H1 (cell line): ENCODE measurements around the gene MED1. TPM values are rescaled to one million over a fixed set of nuclear protein-coding genes. Genes with fewer than 3 reads are reported as not detected.

Experiments used
- CTCF ChIA-PET: fragments of 300-600 bp; sonication (Branson Sonifier 250); formaldehyde crosslinking; loops from one replicate; lab custom pipeline; 2021; ENCODE audit not compliant: partially characterized antibody; lab: Charles Lee
- POLR2A ChIA-PET: fragments of 300-600 bp; sonication (Branson Sonifier 250); formaldehyde crosslinking; loops from one replicate; lab custom pipeline; 2021; ENCODE audit warnings: inconsistent platforms; ENCODE audit not compliant: partially characterized antibody; lab: Charles Lee
- DNase-seq, 2 experiments: peaks; one replicate each; pipeline versions ENCODE4 v3.0.0 to v3.0.0-alpha.2; 2010 to 2022; ENCODE audit warnings: low spot score in 2 of 2, low read depth in 1 of 2, mixed read lengths in 1 of 2
- FAIRE-seq: peaks from 2 replicates; lab custom pipeline; 2011; peaks lifted over from hg19 to GRCh38; lab: Jason Lieb, UNC
- H2AFZ ChIP-seq: 2 replicates; pipeline ENCODE4 v1.8.1; 2012; ENCODE audit warnings: low read length, inconsistent platforms
- H2AK5ac ChIP-seq: 2 replicates; pipeline ENCODE4 v1.6.1; 2013; ENCODE audit warnings: low read depth, low read length
- H2BK120ac ChIP-seq: replicated peaks from 2 replicates; pipeline ENCODE3; 2013; ENCODE audit warnings: low read depth, low read length, inconsistent platforms
- H2BK12ac ChIP-seq: 2 replicates; pipeline ENCODE4 v1.6.1; 2013; ENCODE audit warnings: low read depth, low read length
- H2BK15ac ChIP-seq: 2 replicates; pipeline ENCODE4 v1.6.1; 2013; ENCODE audit warnings: low read length
- H2BK20ac ChIP-seq: 2 replicates; pipeline ENCODE4 v1.6.1; 2013; ENCODE audit warnings: low read length
- H2BK5ac ChIP-seq: 2 replicates; pipeline ENCODE4 v1.6.1; 2013; ENCODE audit warnings: low read depth, low read length
- H3K14ac ChIP-seq: 2 replicates; pipeline ENCODE4 v1.6.1; 2013; ENCODE audit warnings: inconsistent platforms; ENCODE audit not compliant: insufficient read length
- H3K18ac ChIP-seq: 2 replicates; pipeline ENCODE4 v1.6.1; 2013; ENCODE audit warnings: low read length; ENCODE audit errors: extremely low read depth
- H3K23ac ChIP-seq: 2 replicates; pipeline ENCODE4 v1.6.1; 2013; ENCODE audit warnings: inconsistent platforms; ENCODE audit not compliant: insufficient read length
- H3K23me2 ChIP-seq: 2 replicates; pipeline ENCODE4 v1.6.1; 2013; ENCODE audit warnings: low read depth, low read length
- H3K27ac ChIP-seq: 2 replicates; pipeline ENCODE4 v1.6.1; 2011; ENCODE audit warnings: low read depth, low read length, inconsistent platforms
- H3K27me3 ChIP-seq, 4 experiments: replicated peaks in 1 of 4; 1 replicate in 1 of 4; 2 replicates in 3 of 4; pipeline versions ENCODE4 v1.6.1 to v1.8.1; 2011 to 2013; ENCODE audit warnings: low read length in 3 of 4, mild to moderate bottlenecking in 3 of 4, inconsistent platforms in 2 of 4, mixed read lengths in 2 of 4, moderate library complexity in 1 of 4; ENCODE audit not compliant: control insufficient read depth in 3 of 4, insufficient read depth in 3 of 4; ENCODE audit errors: extremely low read depth in 1 of 4
- H3K36me3 ChIP-seq, 4 experiments: 2 replicates each; pipeline versions ENCODE4 v1.6.1 to v1.8.1; 2011 to 2013; ENCODE audit warnings: mild to moderate bottlenecking in 4 of 4, low read length in 3 of 4, moderate library complexity in 2 of 4, control low read depth in 1 of 4, inconsistent platforms in 1 of 4; ENCODE audit not compliant: insufficient read depth in 4 of 4, control insufficient read depth in 2 of 4
- H3K4ac ChIP-seq: replicated peaks from 2 replicates; pipeline ENCODE3; 2013; ENCODE audit warnings: low read length, low read depth, mixed read lengths, inconsistent platforms; ENCODE audit not compliant: insufficient read length
- H3K4me1 ChIP-seq, 4 experiments: replicated peaks in 1 of 4; 1 replicate in 1 of 4; 2 replicates in 3 of 4; pipeline versions ENCODE4 v1.6.1 to v1.8.1; 2011 to 2013; ENCODE audit warnings: low read length in 3 of 4, inconsistent platforms in 2 of 4, mixed read lengths in 1 of 4; ENCODE audit not compliant: insufficient read depth in 4 of 4, control insufficient read depth in 3 of 4
- H3K4me2 ChIP-seq, 2 experiments: 2 replicates each; pipeline versions ENCODE4 v1.6.1 to v1.8.1; 2011 to 2013; ENCODE audit warnings: low read depth in 2 of 2, low read length in 2 of 2, control low read depth in 1 of 2, inconsistent platforms in 1 of 2, mild to moderate bottlenecking in 1 of 2; ENCODE audit not compliant: insufficient read depth in 1 of 2
- H3K4me3 ChIP-seq, 4 experiments: fragments of 200-600, 300-600 bp in 1 of 4; sonication (generic), shearing (Covaris generic), sonication (Bioruptor Twin) in 1 of 4; 2 replicates each; pipeline versions ENCODE4 v1.5.1 to v1.8.1; 2011 to 2016; ENCODE audit warnings: low read length in 4 of 4, low read depth in 3 of 4, control low read depth in 2 of 4, inconsistent platforms in 2 of 4, mild to moderate bottlenecking in 2 of 4, mixed read lengths in 1 of 4, moderate library complexity in 1 of 4; ENCODE audit not compliant: insufficient read depth in 2 of 4; ENCODE audit errors: extremely low read depth in 1 of 4
- H3K56ac ChIP-seq: replicated peaks from 2 replicates; pipeline ENCODE3; 2013; ENCODE audit warnings: low read depth, mild to moderate bottlenecking, mixed read lengths, low read length, inconsistent platforms; ENCODE audit not compliant: insufficient read length
- H3K79me1 ChIP-seq: 2 replicates; pipeline ENCODE4 v1.6.1; 2013; ENCODE audit warnings: low read depth, low read length, control low read depth
- H3K79me2 ChIP-seq, 2 experiments: 2 replicates each; pipeline versions ENCODE4 v1.6.1 to v1.8.1; 2012 to 2013; ENCODE audit warnings: low read length in 2 of 2, mild to moderate bottlenecking in 2 of 2, inconsistent platforms in 1 of 2; ENCODE audit not compliant: insufficient read depth in 2 of 2, control insufficient read depth in 1 of 2
- H3K9ac ChIP-seq, 4 experiments: replicated peaks in 1 of 4; 1 replicate in 1 of 4; 2 replicates in 3 of 4; pipeline versions ENCODE4 v1.6.1 to v1.8.1; 2011 to 2013; ENCODE audit warnings: low read depth in 3 of 4, low read length in 3 of 4, control low read depth in 2 of 4, mild to moderate bottlenecking in 2 of 4, moderate library complexity in 2 of 4, inconsistent platforms in 1 of 4; ENCODE audit errors: extremely low read depth in 1 of 4
- H3K9me3 ChIP-seq, 2 experiments: 2 replicates each; pipeline versions ENCODE4 v1.6.1 to v1.8.1; 2012 to 2013; ENCODE audit warnings: mild to moderate bottlenecking in 2 of 2, moderate library complexity in 2 of 2, control low read depth in 1 of 2, inconsistent platforms in 1 of 2, low read depth in 1 of 2, low read length in 1 of 2, mixed read lengths in 1 of 2; ENCODE audit not compliant: insufficient read depth in 2 of 2
- H4K20me1 ChIP-seq, 2 experiments: replicated peaks in 1 of 2; 2 replicates each; pipeline versions ENCODE3 to v1.8.1; 2011 to 2013; ENCODE audit warnings: inconsistent platforms in 2 of 2, low read length in 2 of 2, mild to moderate bottlenecking in 1 of 2; ENCODE audit not compliant: insufficient read depth in 2 of 2, control insufficient read depth in 1 of 2
- H4K5ac ChIP-seq: 2 replicates; pipeline ENCODE4 v1.6.1; 2013; ENCODE audit warnings: low read length, low read depth, mixed read lengths, inconsistent platforms; ENCODE audit not compliant: insufficient read length
- H4K8ac ChIP-seq: 2 replicates; pipeline ENCODE4 v1.8.0; 2013; ENCODE audit warnings: mild to moderate bottlenecking, moderate library complexity, low read length, inconsistent platforms; ENCODE audit not compliant: insufficient read depth; ENCODE audit errors: extremely low read depth
- H4K91ac ChIP-seq: replicated peaks from 2 replicates; pipeline ENCODE3; 2013; ENCODE audit warnings: low read length, mixed read lengths, inconsistent platforms; ENCODE audit not compliant: insufficient read length
- CBX8 ChIP-seq: fragments of 300-800, 300-1000 bp; sonication (generic); IDR thresholded peaks from 2 replicates; pipeline ENCODE4 v1.7.1; 2016; ENCODE audit warnings: low read depth, low read length, borderline replicate concordance
- GABPA ChIP-seq: IDR thresholded peaks from 2 replicates; pipeline ENCODE4 v1.6.1; 2011; ENCODE audit warnings: mild to moderate bottlenecking, low read length, moderate library complexity, borderline replicate concordance; ENCODE audit not compliant: insufficient read depth
- HDAC2 ChIP-seq, 2 experiments: fragments of 300-600 bp in 1 of 2; sonication (generic) in 1 of 2; IDR thresholded peaks; 2 replicates each; pipeline ENCODE4 v1.6.1; 2011 to 2012; ENCODE audit warnings: low read depth in 2 of 2, low read length in 2 of 2, mild to moderate bottlenecking in 2 of 2, moderate library complexity in 2 of 2, borderline replicate concordance in 1 of 2, inconsistent platforms in 1 of 2
- KDM4A ChIP-seq: IDR thresholded peaks from one replicate; pipeline ENCODE4 v1.7.1; 2012; ENCODE audit warnings: low read depth, mild to moderate bottlenecking, moderate library complexity, low read length, inconsistent platforms; ENCODE audit not compliant: severe bottlenecking
- POLR2AphosphoS5 ChIP-seq: IDR thresholded peaks from 2 replicates; pipeline ENCODE4 v1.6.1; 2011; ENCODE audit warnings: low read depth, low read length
- RAD21 ChIP-seq, 2 experiments: IDR thresholded peaks in 1 of 2; conservative IDR thresholded peaks in 1 of 2; 2 replicates each; pipeline ENCODE4 v1.6.1; 2011; ENCODE audit warnings: low read depth in 2 of 2, low read length in 2 of 2, improper control_type of control experiment in 1 of 2, inconsistent platforms in 1 of 2, mild to moderate bottlenecking in 1 of 2, moderate library complexity in 1 of 2
- SAP30 ChIP-seq: fragments of 300-600 bp; sonication (generic); IDR thresholded peaks from 2 replicates; pipeline ENCODE4 v1.7.1; 2012; ENCODE audit warnings: low read length, moderate library complexity, mild to moderate bottlenecking, inconsistent platforms; ENCODE audit not compliant: insufficient read depth, insufficient replicate concordance
- SIN3A ChIP-seq, 2 experiments: IDR thresholded peaks in 1 of 2; conservative IDR thresholded peaks in 1 of 2; 2 replicates each; pipeline ENCODE4 v1.6.1; 2011 to 2012; ENCODE audit warnings: low read length in 2 of 2, improper control_type of control experiment in 1 of 2, low read depth in 1 of 2, mild to moderate bottlenecking in 1 of 2
- SUZ12 ChIP-seq: fragments of 200-600 bp; sonication (generic); IDR thresholded peaks from 2 replicates; pipeline ENCODE4 v1.6.1; 2012; ENCODE audit warnings: mild to moderate bottlenecking, inconsistent platforms, low read length, moderate library complexity, mixed read lengths
- WGBS, 2 experiments: shearing (Covaris generic) in 1 of 2; methylation state at CpG; one replicate each; pipeline versions ENCODE4 v1.1.6 to v1.1.7; 2013 to 2015; ENCODE audit warnings: low lambda C conversion rate in 2 of 2, mixed read lengths in 2 of 2, inconsistent platforms in 1 of 2, low coverage in 1 of 2, missing lambda C conversion rate in 1 of 2; ENCODE audit not compliant: insufficient replicate concordance in 2 of 2, insufficient coverage in 1 of 2, insufficient read length in 1 of 2; ENCODE audit errors: extremely low coverage in 1 of 2, missing lambda C conversion rate in 1 of 2; 5-methylcytosine and 5-hydroxymethylcytosine counted together
- polyA plus RNA-seq, 7 experiments: library from polyadenylated mRNA; depleted of rRNA in 3 of 7; stranded (reverse) in 5 of 7; unstranded in 2 of 7; fragments of >200 nt in 5 of 7; fragments of 200-250 nt in 2 of 7; gene quantifications; 1 replicate in 5 of 7; 2 replicates in 1 of 7; 4 replicates in 1 of 7; pipeline versions ENCODE4 v1.2.1 to v1.2.3, GENCODE V29; 2011 to 2013; ENCODE audit warnings: missing spikeins in 2 of 7, mixed read lengths in 2 of 7
- total RNA-seq: library from RNA; stranded (reverse); fragmentation: NEBNext Ultra II Directional; extraction: Animal tissue kit (Norgen Biotek cat#: 25700); gene quantifications from 2 replicates; pipeline ENCODE4 v1.2.1, GENCODE V29; 2021

The MED1 gene
- total and polyA plus RNA-seq, 2 of the 8 experiments (the other 6 are each of a cell fraction or from before 2014, with no cell fraction given) = 24.7 to 56.5 TPM

DNA sequence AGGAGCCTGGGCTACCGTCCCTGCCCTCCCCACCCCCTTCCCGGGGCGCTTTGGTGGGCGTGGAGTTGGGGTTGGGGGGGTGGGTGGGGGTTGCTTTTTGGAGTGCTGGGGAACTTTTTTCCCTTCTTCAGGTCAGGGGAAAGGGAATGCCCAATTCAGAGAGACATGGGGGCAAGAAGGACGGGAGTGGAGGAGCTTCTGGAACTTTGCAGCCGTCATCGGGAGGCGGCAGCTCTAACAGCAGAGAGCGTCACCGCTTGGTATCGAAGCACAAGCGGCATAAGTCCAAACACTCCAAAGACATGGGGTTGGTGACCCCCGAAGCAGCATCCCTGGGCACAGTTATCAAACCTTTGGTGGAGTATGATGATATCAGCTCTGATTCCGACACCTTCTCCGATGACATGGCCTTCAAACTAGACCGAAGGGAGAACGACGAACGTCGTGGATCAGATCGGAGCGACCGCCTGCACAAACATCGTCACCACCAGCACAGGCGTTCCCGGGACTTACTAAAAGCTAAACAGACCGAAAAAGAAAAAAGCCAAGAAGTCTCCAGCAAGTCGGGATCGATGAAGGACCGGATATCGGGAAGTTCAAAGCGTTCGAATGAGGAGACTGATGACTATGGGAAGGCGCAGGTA, 11.0 kb upstream of the MED1 start:
- H3K36me3 ChIP-seq = peaks cover 0 to 3% (median 0%) of the 10 kb centered on the region in 4 experiments; a peak in 1 of 8 replicates
- 4% methylated on average over 30 of the region's 34 CpGs; no CpG with 5 or more reads in 1 of the 2 experiments for WGBS, 2 experiments
- no peak overlapping the region for H2AFZ ChIP-seq
- no peaks in the 10 kb centered on the region; a peak in 3 of 7 replicates for H3K4me1 ChIP-seq
- no peak overlapping the region for H3K18ac ChIP-seq
- H3K23me2 ChIP-seq = peaks cover 13% of the 10 kb centered on the region
- peak overlapping the region; percentile 99 for H3K56ac ChIP-seq
- H3K79me1 ChIP-seq = peaks cover 4% of the 10 kb centered on the region; the same call in 1 of the 2 replicates
- H3K14ac ChIP-seq = no peak overlapping the region
- no peak overlapping the region for H2BK20ac ChIP-seq
- H3K27me3 ChIP-seq = no peaks in the 10 kb centered on the region
- no peak overlapping the region for H2AK5ac ChIP-seq
- TF ChIP-seq SUZ12 = no peak
- TF ChIP-seq CBX8 = no peak
- peak; percentile 12; the same call in 1 of the 2 replicates for TF ChIP-seq POLR2AphosphoS5
- peak; percentile 83 for TF ChIP-seq SAP30
- TF ChIP-seq RAD21 (IDR thresholded peaks at IDR 0.05 in 1 of 2, conservative IDR thresholded peaks at IDR 0.05 in 1 of 2; ENCODE audit: low read depth in 2 of 2, low read length in 2 of 2) = no peak
- no peak for TF ChIP-seq KDM4A
- peak; percentile 14 to 62; a peak in 1 of 4 replicates for TF ChIP-seq SIN3A (conservative IDR thresholded peaks at IDR 0.05 in 1 of 2, IDR thresholded peaks at IDR 0.05 in 1 of 2; ENCODE audit: low read depth in 1 of 2, low read length in 2 of 2)
- TF ChIP-seq HDAC2 (IDR thresholded peaks at IDR 0.05; ENCODE audit: borderline replicate concordance in 1 of 2, low read depth in 2 of 2, low read length in 2 of 2) = 0 out of 4 replicates have a peak, but pooled peaks of 1 of the 2 experiments have one; percentile 19
- TF ChIP-seq GABPA = no peak
- peaks cover 33 to 54% of the 10 kb centered on the region in 2 experiments for H3K79me2 ChIP-seq
- H3K4me2 ChIP-seq = peak overlapping the region; percentile 89 to 96
- no peak overlapping the region for H4K5ac ChIP-seq
- H2BK15ac ChIP-seq = no peak overlapping the region
- H3K4ac ChIP-seq = no peak overlapping the region
- H4K91ac ChIP-seq = no peak overlapping the region
- peak overlapping the region; percentile 99 for H2BK5ac ChIP-seq
- H3K23ac ChIP-seq = no peak overlapping the region
- no peaks in the 10 kb centered on the region for H3K9me3 ChIP-seq
- H3K9ac ChIP-seq = peak overlapping the region; percentile 94 to 100 (median 100)
- no peak overlapping the region for H2BK12ac ChIP-seq
- peak overlapping the region; percentile 65 to 95 (median 91) for H3K4me3 ChIP-seq
- FAIRE-seq (no peak), DNase-seq (peak in 1 of 2 experiments; percentile 54)
- H4K20me1 ChIP-seq = peaks cover 16 to 25% of the 10 kb centered on the region in 2 experiments
- peak overlapping the region; percentile 98 for H3K27ac ChIP-seq
- no peak overlapping the region for H2BK120ac ChIP-seq
- peak overlapping the region; percentile 100 for H4K8ac ChIP-seq
- ChIA-PET POLR2A (interaction anchor here (1.0 to 7.5 kb wide), 19 partner anchors 10 to 262 kb away, joined by 3 to 167 read pairs (median 5); partner anchors contain the start of genes FBXL20, MED1, RPL19 and STAC2), CTCF (interaction anchor here (2.3 kb wide), 1 partner anchor 10 kb away, joined by 10 read pairs; the partner anchor contains the start of gene MED1)
